HCT116 (cell line): Measurements from ENCODE around the gene CPNE9.

ENCODE experiments used
- CTCF ChIP-seq, 3 experiments: fragments of 200-600 bp in 1 of 3; sonication (generic) in 1 of 3; IDR thresholded peaks in 2 of 3; conservative IDR thresholded peaks in 1 of 3; 2 replicates each; pipeline ENCODE4 v1.5.1; 2012 to 2017; ENCODE audit warnings: low read depth in 2 of 3, low read length in 2 of 3, antibody characterized with exemption in 1 of 3, borderline replicate concordance in 1 of 3, control low read depth in 1 of 3, mild to moderate bottlenecking in 1 of 3, mixed read lengths in 1 of 3, mixed run types in 1 of 3, moderate library complexity in 1 of 3; ENCODE audit not compliant: insufficient read depth in 1 of 3
- EGR1 ChIP-seq: IDR thresholded peaks from 2 replicates; pipeline ENCODE4 v1.6.1; 2012; ENCODE audit warnings: low read depth
- EZH2 ChIP-seq: fragments of 200-600 bp; sonication (generic); IDR thresholded peaks from 2 replicates; pipeline ENCODE4 v1.6.1; 2017; ENCODE audit warnings: antibody characterized with exemption, mixed run types
- JUND ChIP-seq: IDR thresholded peaks from 2 replicates; pipeline ENCODE4 v1.6.1; 2012
- MAX ChIP-seq: IDR thresholded peaks from 2 replicates; pipeline ENCODE4 v1.6.1; 2012
- POLR2A ChIP-seq: IDR thresholded peaks from 2 replicates; pipeline ENCODE4 v1.7.0; 2011; ENCODE audit warnings: borderline replicate concordance; ENCODE audit not compliant: insufficient read depth, insufficient read length; ENCODE audit errors: extremely low read depth
- POLR2AphosphoS5 ChIP-seq: IDR thresholded peaks from 2 replicates; pipeline ENCODE4 v1.6.1; 2011; ENCODE audit warnings: mild to moderate bottlenecking, low read depth, low read length, moderate library complexity
- SIN3A ChIP-seq: IDR thresholded peaks from 2 replicates; pipeline ENCODE4 v1.6.1; 2012; ENCODE audit warnings: low read depth
- SRF ChIP-seq: IDR thresholded peaks from 2 replicates; pipeline ENCODE4 v1.6.1; 2012; ENCODE audit warnings: low read depth
- TCF7L2 ChIP-seq: IDR thresholded peaks from 2 replicates; pipeline ENCODE4 v1.7.0; 2011; ENCODE audit warnings: borderline replicate concordance, inconsistent platforms; ENCODE audit not compliant: insufficient read depth, insufficient read length; ENCODE audit errors: extremely low read depth

- no peak for TF ChIP-seq CTCF (IDR thresholded peaks at IDR 0.05 in 2 of 3, conservative IDR thresholded peaks at IDR 0.05 in 1 of 3; ENCODE audit: borderline replicate concordance in 1 of 3, insufficient read depth in 1 of 3, low read depth in 2 of 3, low read length in 2 of 3)
- no peak for TF ChIP-seq EGR1
- no peak for TF ChIP-seq POLR2A
- no peak for TF ChIP-seq JUND
- no peak for TF ChIP-seq SIN3A
- TF ChIP-seq MAX, result no peak
- TF ChIP-seq POLR2AphosphoS5, result no peak
- no peak for TF ChIP-seq SRF
- TF ChIP-seq EZH2, result no peak
- no peak for TF ChIP-seq TCF7L2
Observed at GRCh38 chr3:9721015-9721699, 17.5 kb downstream of the CPNE9 start.
